Gastrocnemius medialis (tissue), 4 donors: ENCODE data around the gene DPAGT1. TPM values are rescaled to one million over a fixed set of nuclear protein-coding genes. Genes with fewer than 3 reads are reported as not detected.
"Not testable (repeated sequence)": the region's sequence is repeated elsewhere in the genome, so short reads cannot be mapped to it uniquely, and the experiment has no call there.

Experiments used
- ATAC-seq, 2 donors: fragments of 150-250 bp; one replicate each; pipeline ENCODE4 v1.9.1; 2016
- DNase-seq, 2 donors: peaks; one replicate each; pipeline ENCODE4 v3.0.0-alpha.2; 2019
- H3K27ac ChIP-seq, 4 donors: fragments of 200-600 bp; sonication (generic); 1 replicate in 1 of 4; 2 replicates in 3 of 4; pipeline ENCODE4 v1.5.1; 2016 to 2018; ENCODE audit warnings: mild to moderate bottlenecking in 2 of 4, moderate library complexity in 1 of 4
- H3K27me3 ChIP-seq, 3 donors: fragments of 200-600 bp; sonication (generic) in 2 of 3; 1 replicate in 1 of 3; 2 replicates in 2 of 3; pipeline versions ENCODE4 v1.5.1 to v1.6.0; 2016 to 2019; ENCODE audit warnings: mild to moderate bottlenecking in 1 of 3, moderate library complexity in 1 of 3
- H3K36me3 ChIP-seq, 2 donors: fragments of 200-600 bp; sonication (generic) in 1 of 2; one replicate each; pipeline ENCODE4 v1.5.1; 2017 to 2018
- H3K4me1 ChIP-seq, 2 donors: fragments of 200-600 bp; sonication (generic) in 1 of 2; one replicate each; pipeline ENCODE4 v1.5.1; 2016 to 2017; ENCODE audit warnings: mild to moderate bottlenecking in 2 of 2
- H3K4me3 ChIP-seq, 4 donors: fragments of 200-600 bp; sonication (generic) in 3 of 4; 1 replicate in 1 of 4; 2 replicates in 3 of 4; pipeline ENCODE4 v1.5.1; 2016 to 2019; ENCODE audit warnings: mild to moderate bottlenecking in 2 of 4
- H3K9me3 ChIP-seq, 3 donors: fragments of 200-600 bp; sonication (generic) in 2 of 3; 1 replicate in 1 of 3; 2 replicates in 2 of 3; pipeline ENCODE4 v1.5.1; 2016 to 2019
- CTCF ChIP-seq, 5 experiments: fragments of 450-650 bp in 3 of 5; fragments of 200-600 bp in 2 of 5; sonication (generic) in 2 of 5; IDR thresholded peaks in 4 of 5; conservative IDR thresholded peaks in 1 of 5; 1 replicate in 4 of 5; 2 replicates in 1 of 5; pipeline ENCODE4 v1.5.1; 2016 to 2019; ENCODE audit warnings: antibody characterized with exemption in 5 of 5, mild to moderate bottlenecking in 3 of 5, moderate library complexity in 3 of 5
- POLR2A ChIP-seq, 2 donors: fragments of 450-650 bp; IDR thresholded peaks; one replicate each; pipeline ENCODE4 v1.6.1; 2017; ENCODE audit warnings: antibody characterized with exemption in 2 of 2, mild to moderate bottlenecking in 2 of 2, moderate library complexity in 2 of 2
- in situ Hi-C, 4 donors: fragments of 200-750 bp; cut with MboI; loops; one replicate each; pipeline versions ENCODE4 v1.15.0 to v1.8.0; 2017; ENCODE audit warnings: low sequenced_read_pairs in 4 of 4
- intact Hi-C: fragments of 100-400 bp; cut with DNase I; formaldehyde crosslinking; loops from one replicate; pipeline ENCODE4 v1.15.1; 2023; ENCODE audit warnings: low total_unique reads
- total RNA-seq, 4 donors: library from RNA; depleted of rRNA; stranded (reverse); fragments of >200 nt; gene quantifications; one replicate each; pipeline versions ENCODE4 v1.1.0 to v1.2.3, GENCODE V29; 2016

Gene DPAGT1
- total RNA-seq, 4 donors from 2014 or later, result 8.9 to 34.0 (median 15.1) TPM

- DNase-seq (no peak), ATAC-seq (no peak)
- TF ChIP-seq POLR2A (IDR thresholded peaks at IDR 0.05), result no peak
- no peak for TF ChIP-seq CTCF (IDR thresholded peaks at IDR 0.05 in 4 of 5, conservative IDR thresholded peaks at IDR 0.05 in 1 of 5)
- Histone ChIP-seq H3K9me3 (no peaks in the 10 kb centered on the region), H3K36me3 (no peaks in the 10 kb centered on the region), H3K27ac (no peak overlapping the region), H3K4me1 (peaks cover 4 to 14% of the 10 kb centered on the region in 2 donors), H3K4me3 (no peak overlapping the region), H3K27me3 (peaks cover 4 to 17% (median 10%) of the 10 kb centered on the region in 3 donors)
- intact Hi-C loops, result loop anchor here (5.0 kb wide), 1 partner anchor 170 kb away; the partner anchor contains the start of gene MCAM
- in situ Hi-C loops, result loop anchor here in 1 of 4 donors (10.0 kb wide), 1 partner anchor 47 kb away; no protein-coding TSS in a partner anchor
Measured at GRCh38 chr11:119147604-119148333, 46.1 kb upstream of the DPAGT1 start.

GRCh38 chr11:119145551-119145950 lies 43.9 kb upstream of the DPAGT1 start:
- H3K27me3 ChIP-seq, result peaks cover 4 to 20% (median 10%) of the 10 kb centered on the region in 3 donors
- no peak overlapping the region for H3K27ac ChIP-seq
- no peaks in the 10 kb centered on the region for H3K36me3 ChIP-seq
- TF ChIP-seq CTCF (IDR thresholded peaks at IDR 0.05 in 4 of 5, conservative IDR thresholded peaks at IDR 0.05 in 1 of 5) (no peak), POLR2A (IDR thresholded peaks at IDR 0.05) (no peak)
- peaks cover 4 to 14% of the 10 kb centered on the region in 2 donors for H3K4me1 ChIP-seq
- DNase-seq (no peak), ATAC-seq (no peak)
- no peaks in the 10 kb centered on the region for H3K9me3 ChIP-seq
- in situ Hi-C loops, result loop anchor here in 1 of 4 donors (10.0 kb wide), 1 partner anchor 49 kb away; no protein-coding TSS in a partner anchor
- intact Hi-C loops, result loop anchor here (1.0 to 5.0 kb wide), 2 partner anchors 52 to 172 kb away; partner anchors contain the start of gene MCAM
- H3K4me3 ChIP-seq, result no peak overlapping the region

GRCh38 chr11:119144825-119145486 lies 43.3 kb upstream of the DPAGT1 start:
- H3K4me1 ChIP-seq, result peaks cover 4 to 14% of the 10 kb centered on the region in 2 donors
- intact Hi-C loops, result loop anchor here (1.0 to 5.0 kb wide), 2 partner anchors 52 to 172 kb away; partner anchors contain the start of gene MCAM
- ATAC-seq (peak; percentile 81 to 82), DNase-seq (peak; percentile 16 to 43)
- H3K9me3 ChIP-seq, result no peaks in the 10 kb centered on the region
- in situ Hi-C loops, result loop anchor here in 1 of 4 donors (10.0 kb wide), 1 partner anchor 50 kb away; no protein-coding TSS in a partner anchor
- no peak overlapping the region for H3K4me3 ChIP-seq
- no peaks in the 10 kb centered on the region for H3K36me3 ChIP-seq
- H3K27ac ChIP-seq, result no peak overlapping the region
- TF ChIP-seq POLR2A (IDR thresholded peaks at IDR 0.05), result no peak
- peak; percentile 39 to 72 (median 60) for TF ChIP-seq CTCF (IDR thresholded peaks at IDR 0.05 in 4 of 5, conservative IDR thresholded peaks at IDR 0.05 in 1 of 5)
- H3K27me3 ChIP-seq, result peaks cover 4 to 20% (median 7%) of the 10 kb centered on the region in 3 donors

GRCh38 chr11:119139276-119139675 lies 37.6 kb upstream of the DPAGT1 start:
- H3K27me3 ChIP-seq, DNase-seq, ATAC-seq, H3K27ac ChIP-seq, intact Hi-C loops, H3K36me3 ChIP-seq, H3K4me3 ChIP-seq, H3K9me3 ChIP-seq, in situ Hi-C loops, H3K4me1 ChIP-seq: not testable (repeated sequence)
